GM23338 (cell line): Measurements from ENCODE around the gene LONRF2.

Experiments used
- CREB1 ChIP-seq: fragments of 250-450 bp; sonication (Bioruptor Pico); IDR thresholded peaks from 2 replicates; pipeline ENCODE4 v1.5.0; 2020; ENCODE audit warnings: low read depth, mild to moderate bottlenecking, moderate library complexity
- CTCF ChIP-seq, 2 experiments: fragments of 200-600 bp in 1 of 2; sonication (generic) in 1 of 2; conservative IDR thresholded peaks; 2 replicates each; pipeline versions ENCODE4 v1.5.1 to v1.6.1; 2016 to 2017; ENCODE audit warnings: antibody characterized with exemption in 2 of 2, low read depth in 2 of 2, mild to moderate bottlenecking in 2 of 2, moderate library complexity in 1 of 2
- EZH2 ChIP-seq: fragments of 200-600 bp; sonication (generic); IDR thresholded peaks from one replicate; pipeline ENCODE4 v1.8.0; 2017; ENCODE audit warnings: antibody characterized with exemption, mild to moderate bottlenecking, low read depth; ENCODE audit not compliant: unreplicated experiment
- EZH2phosphoT487 ChIP-seq: fragments of 200-600 bp; sonication (generic); IDR thresholded peaks from one replicate; pipeline ENCODE4 v1.8.1; 2018; ENCODE audit warnings: antibody characterized with exemption; ENCODE audit not compliant: unreplicated experiment
- JUNB ChIP-seq: IDR thresholded peaks from one replicate; pipeline ENCODE4 v1.6.1; 2016; ENCODE audit warnings: antibody characterized with exemption; ENCODE audit not compliant: unreplicated experiment
- NANOG ChIP-seq: IDR thresholded peaks from 2 replicates; pipeline ENCODE4 v1.6.1; 2016; ENCODE audit warnings: antibody characterized with exemption, borderline replicate concordance
- POLR2AphosphoS5 ChIP-seq: IDR thresholded peaks from 2 replicates; pipeline ENCODE4 v1.6.1; 2016; ENCODE audit warnings: antibody characterized with exemption, low read depth
- ZNF114 ChIP-seq: fragments of 250-450 bp; sonication (Bioruptor Pico); IDR thresholded peaks from 2 replicates; pipeline ENCODE4 v1.5.0; 2020; ENCODE audit warnings: mild to moderate bottlenecking, moderate library complexity
- ZNF331 ChIP-seq: fragments of 250-450 bp; sonication (Bioruptor Pico); IDR thresholded peaks from 2 replicates; pipeline ENCODE4 v1.5.0; 2020; ENCODE audit warnings: low read depth, mild to moderate bottlenecking, moderate library complexity
- TF ChIP-seq, protein P1 (sequence below): IDR thresholded peaks from one replicate; pipeline ENCODE4 v1.6.1; 2018; ENCODE audit warnings: antibody characterized with exemption; ENCODE audit not compliant: unreplicated experiment
- TF ChIP-seq, protein P2 (sequence below): fragments of 250-450 bp; sonication (Bioruptor Pico); IDR thresholded peaks from 2 replicates; pipeline ENCODE4 v1.5.0; 2020; ENCODE audit warnings: mild to moderate bottlenecking, moderate library complexity

GRCh38 chr2:100256849-100257248 is 65.5 kb downstream of the LONRF2 start:
- TF ChIP-seq CTCF (conservative IDR thresholded peaks at IDR 0.05; ENCODE audit: low read depth in 2 of 2), result no peak
- TF ChIP-seq EZH2, result no peak
- no peak for TF ChIP-seq EZH2phosphoT487
- no peak for TF ChIP-seq POLR2AphosphoS5
- TF ChIP-seq CREB1 (CRISPR knock-in tag), result no peak
- TF ChIP-seq, protein P1, sequence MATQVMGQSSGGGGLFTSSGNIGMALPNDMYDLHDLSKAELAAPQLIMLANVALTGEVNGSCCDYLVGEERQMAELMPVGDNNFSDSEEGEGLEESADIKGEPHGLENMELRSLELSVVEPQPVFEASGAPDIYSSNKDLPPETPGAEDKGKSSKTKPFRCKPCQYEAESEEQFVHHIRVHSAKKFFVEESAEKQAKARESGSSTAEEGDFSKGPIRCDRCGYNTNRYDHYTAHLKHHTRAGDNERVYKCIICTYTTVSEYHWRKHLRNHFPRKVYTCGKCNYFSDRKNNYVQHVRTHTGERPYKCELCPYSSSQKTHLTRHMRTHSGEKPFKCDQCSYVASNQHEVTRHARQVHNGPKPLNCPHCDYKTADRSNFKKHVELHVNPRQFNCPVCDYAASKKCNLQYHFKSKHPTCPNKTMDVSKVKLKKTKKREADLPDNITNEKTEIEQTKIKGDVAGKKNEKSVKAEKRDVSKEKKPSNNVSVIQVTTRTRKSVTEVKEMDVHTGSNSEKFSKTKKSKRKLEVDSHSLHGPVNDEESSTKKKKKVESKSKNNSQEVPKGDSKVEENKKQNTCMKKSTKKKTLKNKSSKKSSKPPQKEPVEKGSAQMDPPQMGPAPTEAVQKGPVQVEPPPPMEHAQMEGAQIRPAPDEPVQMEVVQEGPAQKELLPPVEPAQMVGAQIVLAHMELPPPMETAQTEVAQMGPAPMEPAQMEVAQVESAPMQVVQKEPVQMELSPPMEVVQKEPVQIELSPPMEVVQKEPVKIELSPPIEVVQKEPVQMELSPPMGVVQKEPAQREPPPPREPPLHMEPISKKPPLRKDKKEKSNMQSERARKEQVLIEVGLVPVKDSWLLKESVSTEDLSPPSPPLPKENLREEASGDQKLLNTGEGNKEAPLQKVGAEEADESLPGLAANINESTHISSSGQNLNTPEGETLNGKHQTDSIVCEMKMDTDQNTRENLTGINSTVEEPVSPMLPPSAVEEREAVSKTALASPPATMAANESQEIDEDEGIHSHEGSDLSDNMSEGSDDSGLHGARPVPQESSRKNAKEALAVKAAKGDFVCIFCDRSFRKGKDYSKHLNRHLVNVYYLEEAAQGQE, result no peak
- TF ChIP-seq ZNF114 (CRISPR knock-in tag), result no peak
- no peak for TF ChIP-seq ZNF331 (CRISPR knock-in tag)
- TF ChIP-seq JUNB, result no peak
- TF ChIP-seq NANOG, result no peak
- TF ChIP-seq, protein P2, sequence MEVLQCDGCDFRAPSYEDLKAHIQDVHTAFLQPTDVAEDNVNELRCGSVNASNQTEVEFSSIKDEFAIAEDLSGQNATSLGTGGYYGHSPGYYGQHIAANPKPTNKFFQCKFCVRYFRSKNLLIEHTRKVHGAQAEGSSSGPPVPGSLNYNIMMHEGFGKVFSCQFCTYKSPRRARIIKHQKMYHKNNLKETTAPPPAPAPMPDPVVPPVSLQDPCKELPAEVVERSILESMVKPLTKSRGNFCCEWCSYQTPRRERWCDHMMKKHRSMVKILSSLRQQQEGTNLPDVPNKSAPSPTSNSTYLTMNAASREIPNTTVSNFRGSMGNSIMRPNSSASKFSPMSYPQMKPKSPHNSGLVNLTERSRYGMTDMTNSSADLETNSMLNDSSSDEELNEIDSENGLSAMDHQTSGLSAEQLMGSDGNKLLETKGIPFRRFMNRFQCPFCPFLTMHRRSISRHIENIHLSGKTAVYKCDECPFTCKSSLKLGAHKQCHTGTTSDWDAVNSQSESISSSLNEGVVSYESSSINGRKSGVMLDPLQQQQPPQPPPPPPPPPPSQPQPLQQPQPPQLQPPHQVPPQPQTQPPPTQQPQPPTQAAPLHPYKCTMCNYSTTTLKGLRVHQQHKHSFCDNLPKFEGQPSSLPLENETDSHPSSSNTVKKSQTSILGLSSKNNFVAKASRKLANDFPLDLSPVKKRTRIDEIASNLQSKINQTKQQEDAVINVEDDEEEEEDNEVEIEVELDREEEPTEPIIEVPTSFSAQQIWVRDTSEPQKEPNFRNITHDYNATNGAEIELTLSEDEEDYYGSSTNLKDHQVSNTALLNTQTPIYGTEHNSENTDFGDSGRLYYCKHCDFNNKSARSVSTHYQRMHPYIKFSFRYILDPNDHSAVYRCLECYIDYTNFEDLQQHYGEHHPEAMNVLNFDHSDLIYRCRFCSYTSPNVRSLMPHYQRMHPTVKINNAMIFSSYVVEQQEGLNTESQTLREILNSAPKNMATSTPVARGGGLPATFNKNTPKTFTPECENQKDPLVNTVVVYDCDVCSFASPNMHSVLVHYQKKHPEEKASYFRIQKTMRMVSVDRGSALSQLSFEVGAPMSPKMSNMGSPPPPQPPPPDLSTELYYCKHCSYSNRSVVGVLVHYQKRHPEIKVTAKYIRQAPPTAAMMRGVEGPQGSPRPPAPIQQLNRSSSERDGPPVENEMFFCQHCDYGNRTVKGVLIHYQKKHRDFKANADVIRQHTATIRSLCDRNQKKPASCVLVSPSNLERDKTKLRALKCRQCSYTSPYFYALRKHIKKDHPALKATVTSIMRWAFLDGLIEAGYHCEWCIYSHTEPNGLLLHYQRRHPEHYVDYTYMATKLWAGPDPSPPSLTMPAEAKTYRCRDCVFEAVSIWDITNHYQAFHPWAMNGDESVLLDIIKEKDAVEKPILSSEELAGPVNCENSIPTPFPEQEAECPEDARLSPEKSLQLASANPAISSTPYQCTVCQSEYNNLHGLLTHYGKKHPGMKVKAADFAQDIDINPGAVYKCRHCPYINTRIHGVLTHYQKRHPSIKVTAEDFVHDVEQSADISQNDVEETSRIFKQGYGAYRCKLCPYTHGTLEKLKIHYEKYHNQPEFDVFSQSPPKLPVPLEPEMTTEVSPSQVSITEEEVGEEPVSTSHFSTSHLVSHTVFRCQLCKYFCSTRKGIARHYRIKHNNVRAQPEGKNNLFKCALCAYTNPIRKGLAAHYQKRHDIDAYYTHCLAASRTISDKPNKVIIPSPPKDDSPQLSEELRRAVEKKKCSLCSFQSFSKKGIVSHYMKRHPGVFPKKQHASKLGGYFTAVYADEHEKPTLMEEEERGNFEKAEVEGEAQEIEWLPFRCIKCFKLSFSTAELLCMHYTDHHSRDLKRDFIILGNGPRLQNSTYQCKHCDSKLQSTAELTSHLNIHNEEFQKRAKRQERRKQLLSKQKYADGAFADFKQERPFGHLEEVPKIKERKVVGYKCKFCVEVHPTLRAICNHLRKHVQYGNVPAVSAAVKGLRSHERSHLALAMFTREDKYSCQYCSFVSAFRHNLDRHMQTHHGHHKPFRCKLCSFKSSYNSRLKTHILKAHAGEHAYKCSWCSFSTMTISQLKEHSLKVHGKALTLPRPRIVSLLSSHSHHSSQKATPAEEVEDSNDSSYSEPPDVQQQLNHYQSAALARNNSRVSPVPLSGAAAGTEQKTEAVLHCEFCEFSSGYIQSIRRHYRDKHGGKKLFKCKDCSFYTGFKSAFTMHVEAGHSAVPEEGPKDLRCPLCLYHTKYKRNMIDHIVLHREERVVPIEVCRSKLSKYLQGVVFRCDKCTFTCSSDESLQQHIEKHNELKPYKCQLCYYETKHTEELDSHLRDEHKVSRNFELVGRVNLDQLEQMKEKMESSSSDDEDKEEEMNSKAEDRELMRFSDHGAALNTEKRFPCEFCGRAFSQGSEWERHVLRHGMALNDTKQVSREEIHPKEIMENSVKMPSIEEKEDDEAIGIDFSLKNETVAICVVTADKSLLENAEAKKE, result no peak
